Measurements from ENCODE around the gene ANGPT4.

The ANGPT4 gene

GRCh38 chr20:825710-826421, 90.3 kb downstream of the ANGPT4 start:
- DNase-seq (ENCODE audit: low read depth): no peak

- DNase-seq (ENCODE audit: low read depth): no peak
Observed at GRCh38 chr20:824916-825315, 91.2 kb downstream of the ANGPT4 start.

- DNase-seq (ENCODE audit: low read depth): no peak
Observed at GRCh38 chr20:824490-824889, 91.6 kb downstream of the ANGPT4 start.

GRCh38 chr20:823574-823902, 92.6 kb downstream of the ANGPT4 start:
- DNase-seq (ENCODE audit: low read depth): no peak

GRCh38 chr20:822651-823573, 93.2 kb downstream of the ANGPT4 start:
- no peak for DNase-seq (ENCODE audit: low read depth)

- no peak for DNase-seq (ENCODE audit: low read depth)
Observed at GRCh38 chr20:821731-822065, 94.4 kb downstream of the ANGPT4 start.

GRCh38 chr20:821046-821730, 94.9 kb downstream of the ANGPT4 start:
- DNase-seq (ENCODE audit: low read depth): no peak

- no peak for DNase-seq (ENCODE audit: low read depth)
Observed at GRCh38 chr20:820323-820953, 95.7 kb downstream of the ANGPT4 start.

Measured in activated T-helper 9 cell treated with anti-CD3 and anti-CD28 coated beads, Interleukin-2, amount 50 U/mL, for 16 hours (primary cell).